ENCODE measurements around the gene MARCHF10.

MARCHF10 gene

GRCh38 chr17:62653826-62654761 lies 154.0 kb downstream of the MARCHF10 start:
- no peak for DNase-seq

GRCh38 chr17:62653002-62653825 lies 154.9 kb downstream of the MARCHF10 start:
- DNase-seq: peak; percentile 31

- DNase-seq: peak; percentile 31
Measured at GRCh38 chr17:62652251-62653001, 155.7 kb downstream of the MARCHF10 start.

Measured in NCI-H1417 treated with DMSO at 0.1 percent for 48 hours (cell line).